Activated CD8-positive, alpha-beta memory T cell treated with anti-CD3 and anti-CD28 coated beads for 1 hour (primary cell): ENCODE results near the gene DZIP1L.

Experiments
- DNase-seq, 2 donors: peaks; one replicate each; pipeline ENCODE4 v3.0.0-alpha.2; 2020; ENCODE audit warnings: low read depth in 1 of 2; ENCODE audit errors: extremely low read depth in 1 of 2

The DZIP1L gene

DNA sequence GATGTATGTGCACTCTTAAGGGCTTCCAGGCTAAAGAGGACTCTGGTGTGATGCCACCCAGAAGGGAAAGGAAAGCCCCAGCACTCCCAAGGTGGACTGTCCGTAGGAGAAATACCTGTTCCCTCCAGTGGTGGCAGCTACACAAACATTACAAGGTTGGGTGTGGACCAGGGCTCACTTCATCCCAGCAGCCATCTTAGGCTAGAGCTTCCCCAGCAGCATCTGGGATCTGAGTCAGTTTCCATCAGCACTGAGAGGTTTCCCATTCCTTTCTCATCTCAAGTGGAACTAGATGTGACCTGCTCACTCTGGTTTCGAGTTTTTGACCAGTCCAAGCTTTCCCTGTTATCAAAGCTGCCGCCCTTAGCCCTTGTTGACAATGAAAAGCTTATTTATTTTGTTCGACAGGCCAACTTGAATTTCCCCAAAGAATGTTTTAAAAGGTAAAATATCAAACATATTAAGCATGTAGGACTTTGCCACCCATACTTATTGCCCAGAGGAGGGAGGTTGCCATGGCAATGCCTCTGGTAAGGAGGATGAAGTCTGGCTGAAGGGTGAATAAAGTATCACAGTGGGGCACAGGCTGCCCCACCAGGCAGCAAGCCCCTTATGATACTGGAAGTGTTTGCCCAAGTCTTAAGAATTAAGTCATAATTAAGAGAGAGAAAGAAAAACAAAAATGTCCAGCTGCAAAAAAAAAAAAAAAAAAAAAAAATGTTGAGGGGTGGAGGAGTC lies 76.5 kb downstream of the DZIP1L start:
- DNase-seq = no peak

DNA sequence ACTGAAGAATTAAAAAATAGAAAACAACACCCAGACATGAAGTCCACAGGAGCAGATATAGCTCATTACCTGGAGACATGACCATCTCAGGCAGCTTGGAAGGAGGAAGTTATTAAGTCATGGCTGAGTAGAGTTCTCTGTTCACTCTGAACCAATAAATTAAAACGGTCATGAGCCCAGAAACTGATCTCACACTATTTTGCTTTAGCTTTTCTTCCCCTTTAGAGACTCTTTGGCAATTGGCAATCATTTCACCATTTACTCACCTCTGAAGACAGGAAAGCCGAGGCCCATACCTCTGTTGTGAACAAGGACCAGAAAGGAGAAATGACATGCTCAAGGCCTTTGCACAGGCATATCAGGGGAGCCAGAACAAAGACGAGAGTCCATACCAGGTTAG lies 78.8 kb downstream of the DZIP1L start:
- no peak for DNase-seq

DNA sequence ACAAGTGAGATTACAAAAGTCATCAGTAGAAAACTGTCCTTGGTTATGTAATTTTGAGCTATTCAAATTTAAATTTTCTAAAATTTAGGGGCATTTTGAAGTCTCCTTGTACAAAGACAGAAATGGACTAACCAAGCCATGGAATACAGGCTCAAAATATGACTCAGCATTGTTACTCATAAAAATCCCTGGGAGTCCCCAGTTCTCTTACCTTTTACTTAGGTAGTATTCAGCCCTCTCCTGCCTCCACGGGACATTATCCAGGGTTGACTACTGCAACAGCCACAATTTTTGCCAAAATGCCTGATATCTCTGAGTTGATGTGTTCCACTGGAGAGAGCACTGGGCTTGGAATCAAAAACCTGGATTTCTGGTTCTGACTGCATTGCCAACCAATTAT lies 80.5 kb downstream of the DZIP1L start:
- DNase-seq = no peak

DNA sequence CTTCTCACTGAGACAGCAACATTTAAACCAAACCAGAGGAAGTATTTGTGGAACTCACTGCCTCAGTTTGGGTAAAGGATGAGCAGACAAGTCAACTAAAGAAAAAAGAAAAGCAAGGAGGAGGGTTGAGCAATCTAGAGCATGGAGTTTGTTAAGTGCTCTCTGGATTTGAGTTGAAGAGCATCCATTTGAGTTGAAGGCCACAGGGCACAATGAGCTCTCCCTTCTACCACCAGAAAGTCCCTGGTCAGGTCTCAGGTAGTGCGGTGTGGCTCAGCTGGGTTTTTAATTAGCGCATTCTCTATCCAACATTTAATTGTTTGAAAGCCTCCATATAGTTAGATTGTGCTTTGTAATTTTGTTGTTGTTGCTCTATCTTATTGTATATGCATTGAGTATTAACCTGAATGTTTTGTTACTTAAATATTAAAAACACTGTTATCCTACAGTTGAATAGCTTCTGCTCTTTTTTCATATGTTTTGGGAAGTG lies 82.2 kb downstream of the DZIP1L start:
- DNase-seq = no peak

DNA sequence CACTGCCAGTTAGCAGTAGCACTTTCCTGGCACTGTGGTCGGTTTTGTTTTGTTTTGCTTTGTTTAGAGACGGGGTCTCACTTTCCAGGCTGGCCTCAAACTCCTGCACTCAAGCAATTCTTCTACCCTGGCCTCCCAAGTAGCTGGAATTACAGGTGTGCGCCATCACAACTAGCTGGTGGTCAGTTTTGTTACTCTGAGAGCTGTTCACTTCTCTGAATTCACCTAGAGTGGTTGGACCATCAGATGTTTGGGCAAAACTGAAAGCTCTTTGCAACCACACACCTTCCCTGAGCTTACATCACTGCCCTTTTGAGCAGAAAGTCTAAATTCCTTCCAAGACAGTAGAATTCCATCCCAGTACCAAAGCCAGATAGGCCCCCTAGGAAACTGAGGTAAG lies 82.8 kb downstream of the DZIP1L start:
- no peak for DNase-seq

DNA sequence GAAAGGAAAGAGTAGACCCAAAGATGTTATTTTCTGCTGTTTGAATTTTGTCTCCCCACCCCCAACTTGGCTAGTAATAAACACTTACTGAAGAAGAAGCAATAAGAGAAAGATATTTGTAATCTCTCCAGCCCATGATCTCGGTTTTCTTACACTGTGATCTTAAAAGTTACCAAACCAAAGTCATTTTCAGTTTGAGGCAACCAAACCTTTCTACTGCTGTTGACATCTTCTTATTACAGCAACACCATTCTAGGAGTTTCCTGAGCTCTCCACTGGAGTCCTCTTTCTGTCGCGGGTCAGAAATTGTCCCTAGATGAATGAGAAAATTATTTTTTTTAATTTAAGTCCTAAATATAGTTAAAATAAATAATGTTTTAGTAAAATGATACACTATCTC lies 83.9 kb downstream of the DZIP1L start:
- no peak for DNase-seq

DNA sequence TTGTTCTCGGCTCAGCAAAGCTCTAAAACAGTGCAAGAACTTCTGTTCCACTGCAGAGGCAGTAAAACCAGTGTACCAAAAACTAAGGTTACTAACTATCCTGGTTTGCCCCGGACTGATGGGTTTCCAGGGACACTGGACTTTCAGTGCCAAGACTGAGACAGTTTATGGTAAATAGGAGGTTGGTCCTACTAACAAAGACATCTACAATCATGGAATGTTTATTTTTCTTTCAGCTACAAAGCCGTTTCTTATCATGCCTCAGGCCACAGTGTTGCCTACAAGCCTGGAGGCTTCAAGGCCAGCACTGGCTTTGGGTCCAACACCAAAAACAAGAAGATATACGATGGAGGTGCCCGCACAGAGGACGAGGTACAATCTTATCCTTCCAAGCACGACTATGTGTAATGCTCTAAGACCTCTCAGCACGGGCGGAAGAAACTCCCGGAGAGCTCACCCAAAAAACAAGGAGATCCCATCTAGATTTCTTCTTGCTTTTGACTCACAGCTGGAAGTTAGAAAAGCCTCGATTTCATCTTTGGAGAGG lies 84.6 kb downstream of the DZIP1L start:
- DNase-seq = no peak

DNA sequence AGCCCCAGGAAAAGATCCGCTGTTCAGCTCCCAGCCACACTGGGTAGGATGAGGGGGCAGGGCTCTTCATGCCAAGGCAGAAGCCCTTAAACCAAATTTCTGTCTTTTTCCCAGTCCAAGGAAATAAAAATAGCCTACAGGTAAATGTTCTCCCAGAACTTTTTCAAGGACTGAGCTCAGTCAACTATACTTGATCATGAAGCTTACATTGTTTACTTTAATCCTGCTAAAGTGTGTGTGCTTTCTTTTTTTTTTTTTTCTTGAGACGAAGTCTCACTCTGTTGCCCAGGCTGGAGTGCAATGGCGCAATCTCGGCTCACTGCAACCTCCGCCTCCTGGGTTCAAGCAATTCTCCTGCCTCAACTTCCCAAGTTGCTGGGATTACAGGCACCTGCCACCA lies 87.6 kb downstream of the DZIP1L start:
- DNase-seq = no peak

DNA sequence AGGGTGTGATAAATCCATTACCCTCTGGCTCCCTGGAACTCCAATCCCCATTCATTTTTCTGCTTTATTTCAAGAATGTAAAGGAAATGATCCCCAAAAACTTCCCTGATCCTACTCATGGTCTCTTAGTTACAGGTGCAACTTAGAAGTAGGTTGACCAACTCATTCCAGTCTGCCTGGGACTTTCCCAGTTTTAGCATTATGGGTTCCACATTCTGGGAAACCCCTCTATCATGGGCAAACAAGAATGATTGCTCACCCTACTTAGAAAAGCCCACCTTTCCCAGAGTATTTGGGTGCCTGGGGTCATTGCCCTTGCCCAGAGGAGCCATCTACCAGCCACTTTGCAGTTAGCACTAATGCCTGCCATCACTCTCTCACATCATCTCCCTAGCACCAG lies 89.9 kb downstream of the DZIP1L start:
- DNase-seq = no peak

DNA sequence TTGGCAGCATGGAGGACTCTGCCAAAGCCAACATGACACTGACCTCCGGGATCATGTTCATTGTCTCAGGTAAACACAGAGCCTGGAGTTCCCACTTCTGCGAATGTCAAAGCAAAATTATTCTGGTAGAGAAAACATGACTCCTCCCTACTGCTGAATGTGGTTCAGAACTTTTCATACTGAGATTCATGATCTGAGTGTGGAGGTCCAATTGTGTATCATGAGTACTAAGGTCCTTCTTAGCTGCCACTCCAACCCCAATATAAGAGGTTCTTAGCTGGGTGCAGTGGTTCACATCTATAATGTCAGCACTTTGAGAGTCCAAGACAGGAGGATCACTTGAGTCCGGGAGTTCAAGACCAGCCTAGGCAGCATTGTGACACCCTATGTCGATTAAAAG lies 91.7 kb downstream of the DZIP1L start:
- DNase-seq = no peak

DNA sequence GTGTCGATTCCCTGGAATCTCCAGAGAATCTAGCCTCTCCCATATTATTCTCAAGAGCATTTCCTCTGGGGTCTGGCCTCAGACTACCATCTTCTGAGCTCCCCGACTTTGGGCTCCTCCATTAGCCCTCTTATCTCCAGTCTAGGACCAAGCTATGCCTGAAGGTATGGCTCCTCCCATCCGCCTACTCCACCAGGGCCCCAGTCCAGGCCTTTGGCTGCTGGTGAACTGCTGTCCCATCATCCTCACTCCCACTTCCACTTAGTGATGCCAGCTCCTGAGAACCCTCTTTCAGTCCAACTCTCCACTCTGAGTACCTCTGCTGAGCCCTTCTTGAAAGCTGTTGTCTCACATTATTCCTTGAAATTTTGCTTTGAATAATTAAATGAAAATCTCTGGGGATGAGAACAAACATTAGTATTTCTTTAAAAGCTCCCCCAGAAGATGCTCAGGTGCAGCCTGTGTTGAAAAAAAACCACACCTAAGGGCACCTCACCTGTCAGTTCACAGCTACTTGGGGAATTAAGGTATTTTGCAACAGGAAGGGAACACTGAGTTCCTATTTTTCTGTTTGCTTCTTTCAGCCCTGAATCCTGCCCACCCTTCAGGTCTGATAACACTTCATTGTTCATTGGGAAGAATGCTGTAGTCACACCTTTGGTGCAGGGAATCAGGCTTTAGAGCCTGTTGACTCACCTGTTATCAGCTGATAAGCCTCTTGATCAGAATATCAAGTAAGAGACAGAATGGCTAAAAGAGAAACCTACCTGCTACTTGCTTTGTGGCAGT lies 95.9 kb downstream of the DZIP1L start:
- DNase-seq = no peak

DNA sequence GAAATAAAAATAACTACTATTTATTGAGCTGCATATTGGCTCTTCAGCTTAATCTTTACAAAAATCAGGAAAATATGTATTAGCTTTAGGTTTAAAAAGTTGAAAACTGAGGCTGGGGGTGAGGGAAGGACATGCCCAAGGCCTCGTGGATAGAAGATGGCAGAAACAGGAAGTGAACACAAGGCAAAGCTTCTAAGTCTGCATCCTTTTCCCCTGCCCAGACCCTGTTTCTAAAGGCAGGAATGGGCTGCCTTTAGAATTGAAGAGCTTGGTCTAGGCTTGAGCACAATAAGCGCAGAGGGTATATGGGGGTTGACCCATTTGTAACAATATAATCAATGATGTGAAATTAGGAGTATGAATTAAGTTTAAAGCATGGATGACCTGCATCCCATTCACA lies 99.3 kb downstream of the DZIP1L start:
- DNase-seq = no peak

DNA sequence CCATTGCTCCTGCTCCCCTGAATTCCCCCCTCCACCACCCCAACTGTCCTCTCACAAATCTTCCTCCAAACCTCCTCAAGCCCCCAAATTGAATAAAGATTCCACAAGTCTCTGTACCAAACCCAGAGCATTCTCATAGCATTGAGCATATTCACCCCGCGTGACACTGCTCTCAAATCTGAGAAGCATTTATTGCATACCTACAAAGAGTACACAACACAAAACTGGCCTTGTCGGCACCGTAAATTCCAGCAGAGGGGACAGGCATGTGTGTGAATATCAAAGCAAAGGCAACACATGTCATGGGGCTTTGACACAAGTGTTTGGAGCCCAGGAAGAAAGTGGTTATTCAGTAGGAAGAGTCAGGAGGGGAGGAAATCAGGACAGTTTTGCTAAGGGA lies 102.9 kb downstream of the DZIP1L start:
- no peak for DNase-seq
